GM18520 (cell line): Measurements from ENCODE around the gene AP1M1.
"Not testable (repeated sequence)": the region's sequence is repeated elsewhere in the genome, so short reads cannot be mapped to it uniquely, and the experiment has no call there.

Experiments used
- ATAC-seq: cut with Tn5 transposase; IDR thresholded peaks from one replicate; pipeline ENCODE4 v1.9.1; 2021; ENCODE audit not compliant: unreplicated experiment

AP1M1 gene

DNA sequence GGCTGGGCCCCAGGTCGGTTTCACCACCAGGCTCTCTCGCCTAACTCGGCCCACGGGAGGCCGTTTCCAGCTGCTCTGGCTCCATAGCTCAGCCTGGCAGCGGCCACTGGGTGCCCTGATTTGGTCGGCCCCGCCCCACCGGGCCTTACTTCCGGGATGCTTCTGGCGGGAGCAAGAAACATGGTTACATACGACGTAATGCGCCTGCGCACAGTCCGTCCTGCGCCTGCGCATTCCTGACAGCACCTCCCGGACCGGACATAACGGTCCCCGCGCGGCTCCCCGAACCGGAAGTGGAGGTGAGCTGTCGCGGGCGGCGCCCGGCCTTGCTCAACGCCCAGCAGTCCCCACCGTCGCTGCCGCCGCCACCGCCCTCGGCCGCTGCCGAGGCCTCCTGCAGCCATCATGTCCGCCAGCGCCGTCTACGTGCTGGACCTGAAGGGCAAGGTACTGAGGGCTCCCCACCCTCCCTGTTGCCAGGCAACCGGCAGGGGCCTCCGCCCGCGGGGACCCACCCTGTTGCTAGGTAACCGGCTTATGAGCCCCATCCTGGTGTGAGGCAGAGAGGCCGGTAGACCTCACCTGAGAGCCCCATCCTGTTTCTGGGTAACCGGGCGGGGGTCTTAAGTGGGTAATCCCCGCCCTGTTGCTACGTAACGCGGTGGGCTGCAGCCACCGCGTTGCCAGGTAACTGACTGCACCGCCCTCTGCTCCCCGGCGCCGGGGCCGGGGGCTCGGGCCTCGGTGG is at the start of gene AP1M1:
Gene AP1M1, plus strand, starts transcription at position 290 of the 748 bp plus-strand sequence. Its CDS starts 116 bp downstream, at position 406.
- peak; percentile 89 for ATAC-seq

DNA sequence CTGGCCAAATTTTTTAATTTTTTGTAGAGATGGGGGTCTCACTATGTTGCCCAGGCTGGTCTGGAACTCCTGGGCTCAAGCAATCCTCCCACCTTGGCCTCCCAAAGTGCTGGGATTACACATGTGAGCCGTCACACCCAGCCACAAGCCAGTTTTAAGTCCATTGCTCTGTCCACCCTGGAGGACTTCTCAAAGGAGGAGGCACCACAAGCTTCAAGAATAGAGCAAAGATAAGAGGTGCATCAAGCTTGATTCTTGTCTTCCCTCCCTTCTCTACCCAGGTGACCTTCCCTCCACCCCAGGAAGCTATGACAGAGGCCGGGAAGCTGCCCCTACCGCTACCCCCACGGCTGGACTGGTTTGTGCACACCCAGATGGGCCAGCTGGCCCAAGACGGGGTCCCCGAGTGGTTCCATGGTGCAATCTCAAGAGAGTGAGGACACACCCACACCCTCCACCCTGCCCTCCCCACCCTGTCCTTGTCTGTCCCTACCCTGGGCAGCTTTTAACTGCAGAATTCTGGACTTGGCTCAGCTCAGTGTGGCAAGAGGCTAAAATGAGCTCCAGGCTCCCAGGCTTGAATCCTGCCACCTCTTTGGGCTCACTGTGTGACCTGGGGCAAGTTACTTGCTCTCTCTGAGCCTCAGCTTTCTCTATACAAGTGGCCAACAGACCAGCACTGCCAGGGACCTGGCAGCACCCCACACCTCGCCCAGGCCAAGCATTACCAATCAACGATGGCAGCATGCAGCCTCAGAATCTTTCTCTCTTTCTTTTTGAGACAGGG is 49.1 kb upstream of the AP1M1 start:
- ATAC-seq: no peak

DNA sequence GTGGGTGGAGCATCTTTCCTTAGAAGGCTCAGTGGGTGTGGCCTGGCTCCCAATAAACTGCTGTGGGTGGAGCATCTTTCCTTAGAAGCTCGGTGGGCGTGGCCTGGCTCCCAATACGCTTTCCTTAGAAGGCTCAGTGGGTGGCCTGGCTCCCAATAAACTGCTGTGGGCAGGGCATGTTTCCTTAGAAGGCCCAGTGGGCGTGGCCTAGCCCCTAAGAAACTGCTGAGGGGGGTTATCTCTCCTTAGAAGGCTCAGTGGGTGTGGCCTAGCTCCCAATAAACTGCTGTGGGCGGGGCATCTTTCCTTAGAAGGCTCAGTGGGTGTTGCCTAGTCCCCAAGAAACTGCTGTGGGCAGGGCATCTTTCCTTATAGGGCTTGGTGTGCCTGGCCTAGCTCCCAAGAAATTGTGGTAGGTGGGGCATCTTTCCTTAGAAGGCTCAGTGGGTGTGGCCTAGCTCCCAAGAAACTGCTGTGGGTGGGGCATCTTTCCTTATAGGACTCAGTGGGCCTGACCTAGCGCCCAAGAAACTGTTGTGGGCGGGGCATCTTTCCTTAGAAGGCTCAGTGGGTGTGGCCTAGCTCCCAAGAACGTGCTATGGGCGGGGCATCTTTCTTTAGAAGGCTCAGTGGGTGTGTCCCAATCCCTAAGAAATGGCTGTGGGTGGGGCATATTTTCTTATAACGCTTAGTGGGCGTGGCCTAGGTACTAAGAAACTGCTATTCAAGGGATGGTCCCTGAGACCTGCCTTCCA is 44.0 kb upstream of the AP1M1 start:
- ATAC-seq: no peak

DNA sequence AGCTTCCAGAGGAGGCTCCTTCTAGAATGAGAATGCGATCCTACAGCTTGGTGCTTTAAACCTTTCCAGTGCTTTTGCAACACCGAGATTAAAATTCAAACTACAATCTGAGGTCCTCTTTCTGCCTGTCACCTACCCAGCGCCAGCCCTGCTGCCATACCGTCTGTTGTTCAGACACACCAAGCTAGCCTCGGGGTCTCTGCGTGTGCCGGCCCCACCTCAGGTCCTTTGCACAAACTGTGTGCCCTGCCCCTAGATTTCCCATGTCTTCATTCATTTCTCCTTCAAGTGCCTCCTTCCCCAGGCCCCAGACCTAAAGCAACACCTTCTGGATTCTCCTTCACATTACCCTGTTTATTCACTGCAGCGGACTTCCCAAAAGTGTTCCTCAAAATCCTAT is 43.2 kb upstream of the AP1M1 start:
- ATAC-seq: no peak

DNA sequence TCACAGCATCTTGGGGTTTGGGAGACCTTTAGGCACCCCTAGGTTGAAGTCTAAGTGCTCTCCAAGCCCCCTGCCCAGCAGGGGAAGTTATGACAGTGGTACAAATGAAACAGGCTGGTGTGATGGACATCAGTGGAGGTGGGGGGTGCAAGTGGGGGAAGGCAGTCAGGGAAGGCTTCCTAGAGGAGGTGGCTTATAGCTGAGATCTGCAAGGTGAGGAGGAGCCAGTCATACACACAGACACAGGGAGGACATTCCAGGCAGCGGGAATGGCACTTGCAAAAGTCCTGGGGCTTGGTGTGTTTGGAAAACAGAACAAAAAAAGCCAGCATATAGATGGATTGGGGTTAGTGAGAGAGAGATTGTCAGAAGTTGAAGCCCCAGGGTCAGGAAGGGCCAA is 42.6 kb upstream of the AP1M1 start:
- ATAC-seq: no peak

DNA sequence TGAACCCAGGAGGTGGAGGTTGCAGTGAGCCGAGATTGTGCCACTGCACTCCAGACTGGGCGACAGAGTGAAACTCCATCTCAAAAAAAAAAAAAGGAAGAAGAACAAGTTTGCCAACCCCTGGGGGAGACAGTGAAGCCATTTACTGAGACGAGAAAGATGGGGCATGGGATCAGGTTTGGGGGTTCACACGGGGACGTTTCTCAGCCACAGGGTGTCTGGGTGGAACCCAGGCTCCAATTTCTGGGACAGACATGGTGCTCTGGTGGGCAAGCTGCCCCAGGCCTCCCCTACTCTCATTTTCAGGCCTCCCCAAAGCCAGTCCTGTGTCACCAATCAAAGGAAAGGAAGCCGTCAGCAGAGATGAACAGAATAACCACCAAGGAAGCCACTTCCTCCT is 40.8 kb upstream of the AP1M1 start:
- no peak for ATAC-seq

DNA sequence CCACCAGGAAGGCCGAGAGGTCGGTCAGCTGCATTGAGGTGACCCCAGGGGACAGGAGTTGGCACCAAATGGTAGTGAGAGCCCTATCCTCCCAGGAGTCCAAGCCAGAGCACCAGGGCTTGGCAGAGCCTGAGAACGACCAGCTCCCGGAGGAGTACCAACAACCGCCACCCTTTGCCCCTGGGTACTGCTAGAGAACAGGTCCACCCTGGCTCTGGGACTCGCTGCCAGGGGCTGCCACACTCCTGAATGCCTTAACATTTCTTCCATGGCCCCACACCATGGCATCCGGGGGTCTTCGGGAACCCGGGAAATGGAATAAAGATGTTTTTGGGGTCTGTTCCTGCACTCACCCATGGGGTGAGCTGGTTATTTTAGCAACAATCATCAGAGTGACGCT is 40.1 kb upstream of the AP1M1 start:
- no peak for ATAC-seq

DNA sequence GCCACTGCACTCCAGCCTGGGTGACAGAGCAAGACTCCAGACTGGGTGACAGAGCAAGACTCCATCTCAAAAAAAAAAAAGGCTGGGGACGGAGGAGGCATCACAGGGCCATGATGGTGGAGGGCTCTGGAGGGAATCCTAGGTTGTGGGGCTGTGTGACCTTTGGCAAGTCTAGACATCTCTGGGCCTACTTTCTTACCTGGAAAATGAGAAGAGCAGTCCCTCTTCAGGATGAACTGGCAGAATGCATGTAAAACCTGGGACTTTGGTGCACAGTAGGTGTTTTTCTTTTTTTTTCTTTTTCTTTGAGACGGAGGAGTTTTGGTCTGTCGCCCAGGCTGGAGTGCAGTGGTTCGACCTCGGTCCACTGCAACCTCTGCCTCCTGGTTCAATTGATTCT is 38.1 kb upstream of the AP1M1 start:
- ATAC-seq: no peak

DNA sequence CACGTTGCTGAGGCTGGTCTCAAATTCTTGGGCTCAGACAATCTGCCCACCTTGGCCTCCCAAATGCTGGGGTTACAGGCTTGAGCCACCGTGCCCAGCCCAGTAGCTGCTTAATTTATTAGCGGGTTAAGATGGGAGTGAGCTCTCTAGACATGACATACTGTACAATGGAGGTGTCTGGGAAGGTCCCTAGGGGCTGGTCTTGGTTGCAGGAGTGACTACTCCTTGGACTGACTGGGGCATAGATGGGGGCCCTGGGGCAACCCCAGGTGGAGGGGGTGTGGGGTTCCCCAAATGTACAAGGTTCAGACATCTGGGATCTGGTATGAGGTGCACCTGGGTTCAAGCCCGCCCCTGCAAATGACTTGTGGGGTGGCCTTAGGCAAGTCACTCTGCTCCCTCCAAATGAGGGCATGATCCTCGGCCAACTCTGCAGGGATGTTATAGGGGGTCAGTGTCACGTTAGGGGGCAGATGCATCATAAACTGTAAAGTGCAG is 37.2 kb upstream of the AP1M1 start:
- no peak for ATAC-seq

DNA sequence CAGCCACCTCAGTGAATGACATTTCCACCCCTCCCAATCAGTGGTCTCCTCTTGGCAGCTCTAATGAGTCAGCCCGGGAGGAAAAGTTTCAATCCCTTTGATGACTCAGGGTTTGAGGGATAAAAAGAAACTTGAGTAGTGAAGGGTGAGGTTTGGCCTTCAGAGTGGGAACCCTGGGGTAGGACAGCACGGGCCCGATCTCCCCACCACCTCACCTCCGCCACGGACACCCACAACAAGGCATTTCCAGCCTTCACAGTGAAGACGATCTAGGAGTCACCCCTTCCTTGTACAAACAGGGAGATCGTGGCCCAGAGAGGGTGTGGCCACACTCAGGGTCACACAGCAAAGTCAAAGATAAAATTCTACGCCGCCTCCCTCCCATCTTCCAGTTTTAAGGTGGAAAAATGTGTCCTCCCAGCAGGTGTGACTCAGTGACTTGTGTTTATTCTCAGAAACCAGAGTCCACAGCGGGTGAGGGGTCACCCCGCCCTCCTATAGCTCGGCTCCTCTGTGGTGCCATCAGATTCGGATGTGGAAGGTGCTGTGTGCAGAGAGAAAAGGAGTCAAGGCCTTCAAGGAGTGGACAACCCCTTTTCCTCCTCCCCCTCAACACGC is 36.7 kb upstream of the AP1M1 start:
- no peak for ATAC-seq

- no peak for ATAC-seq
Observed at GRCh38 chr19:16161840-16162239, 35.9 kb upstream of the AP1M1 start.

GRCh38 chr19:16164222-16164890 is 33.4 kb upstream of the AP1M1 start:
- no peak for ATAC-seq

- no peak for ATAC-seq
Observed at GRCh38 chr19:16166417-16166816, 31.3 kb upstream of the AP1M1 start.

GRCh38 chr19:16167055-16167454 is 30.7 kb upstream of the AP1M1 start:
- ATAC-seq: no peak

- ATAC-seq: no peak
Observed at GRCh38 chr19:16168465-16169081, 29.1 kb upstream of the AP1M1 start.

DNA sequence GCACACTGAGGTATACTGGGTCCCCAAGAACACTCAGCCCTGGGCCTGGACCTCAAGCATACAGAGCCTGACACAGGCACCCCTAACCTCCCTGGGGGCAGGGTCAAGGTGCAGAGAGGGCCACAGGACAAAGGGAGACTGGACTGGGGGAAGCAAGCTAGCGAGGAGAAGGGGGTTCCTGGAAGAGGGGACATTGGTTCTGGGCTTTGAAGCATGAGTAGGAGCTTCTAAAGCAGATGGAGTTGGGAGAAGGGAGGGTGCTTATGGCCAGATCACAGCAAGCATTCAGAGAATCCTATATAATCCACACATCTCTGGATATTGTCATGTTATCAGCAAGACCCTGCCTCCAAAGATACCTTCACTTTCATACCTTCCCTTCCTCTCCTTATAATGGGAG is 27.6 kb upstream of the AP1M1 start:
- no peak for ATAC-seq

GRCh38 chr19:16175954-16176353 is 21.8 kb upstream of the AP1M1 start:
- no peak for ATAC-seq

- ATAC-seq: not testable (repeated sequence)
Observed at GRCh38 chr19:16178866-16179265, 18.8 kb upstream of the AP1M1 start.

GRCh38 chr19:16180611-16181010 is 17.1 kb upstream of the AP1M1 start:
- ATAC-seq: no peak

- no peak for ATAC-seq
Observed at GRCh38 chr19:16184665-16185122, 13.0 kb upstream of the AP1M1 start.
